Stimulated activated CD4-positive, alpha-beta T cell treated with anti-CD3 and anti-CD28 coated beads, Interleukin-1b, Interleukin-23, amount 100 ng/mL, for 1 hour (primary cell): Measurements from ENCODE around the gene LGALS13.
"Not testable (repeated sequence)": the region's sequence is repeated elsewhere in the genome, so short reads cannot be mapped to it uniquely, and the experiment has no call there.

Experiments
- DNase-seq, 2 donors: peaks; one replicate each; pipeline ENCODE4 v3.0.0-alpha.2; 2020; ENCODE audit warnings: low read depth in 2 of 2

Gene LGALS13

GRCh38 chr19:39617745-39618144 lies 15.4 kb downstream of the LGALS13 start:
- DNase-seq, result no peak

GRCh38 chr19:39623946-39624345 lies 21.6 kb downstream of the LGALS13 start:
- DNase-seq, result no peak

DNA sequence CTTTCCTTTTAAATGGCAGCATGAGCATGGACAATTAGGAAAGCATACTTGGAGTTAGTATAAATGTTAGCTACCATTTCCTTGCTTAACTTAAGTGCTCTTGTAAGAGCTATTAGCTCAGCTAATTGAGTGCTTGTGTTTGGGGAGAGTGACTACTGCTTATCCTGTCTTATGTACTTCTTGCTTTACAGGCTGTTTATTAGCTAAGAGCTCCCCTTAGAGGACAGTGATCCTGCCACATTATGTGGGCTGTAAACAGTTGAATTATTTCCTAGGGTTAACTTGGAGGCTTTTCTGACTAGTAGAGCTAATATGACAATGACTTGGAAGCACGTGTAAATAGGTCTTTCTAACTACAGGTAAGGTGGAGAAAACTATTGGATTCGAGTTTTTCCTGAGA lies 25.3 kb downstream of the LGALS13 start:
- not testable (repeated sequence) for DNase-seq

GRCh38 chr19:39631178-39631577 lies 28.9 kb downstream of the LGALS13 start:
- no peak for DNase-seq

DNA sequence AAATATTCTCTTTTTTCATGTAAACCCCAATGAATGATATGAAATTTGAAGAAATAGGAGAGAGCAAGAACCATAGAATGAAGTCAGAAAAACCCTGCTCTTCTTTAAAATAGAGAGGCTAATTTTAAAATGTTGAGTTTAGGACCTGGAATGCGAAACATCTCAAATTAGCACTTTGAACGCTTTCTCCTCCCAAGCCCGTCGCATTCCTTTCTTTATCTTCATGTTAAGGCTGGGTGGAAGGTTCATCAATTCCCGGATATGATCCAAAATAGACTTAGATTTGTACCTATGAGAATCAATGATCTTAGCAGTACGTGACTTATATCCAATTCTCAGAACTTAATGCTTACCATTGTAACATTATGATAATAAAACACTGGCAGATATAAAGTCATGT lies 29.3 kb downstream of the LGALS13 start:
- DNase-seq, result no peak

GRCh38 chr19:39637891-39638290 lies 35.6 kb downstream of the LGALS13 start:
- DNase-seq, result no peak

GRCh38 chr19:39641773-39642172 lies 39.4 kb downstream of the LGALS13 start:
- DNase-seq, result no peak

DNA sequence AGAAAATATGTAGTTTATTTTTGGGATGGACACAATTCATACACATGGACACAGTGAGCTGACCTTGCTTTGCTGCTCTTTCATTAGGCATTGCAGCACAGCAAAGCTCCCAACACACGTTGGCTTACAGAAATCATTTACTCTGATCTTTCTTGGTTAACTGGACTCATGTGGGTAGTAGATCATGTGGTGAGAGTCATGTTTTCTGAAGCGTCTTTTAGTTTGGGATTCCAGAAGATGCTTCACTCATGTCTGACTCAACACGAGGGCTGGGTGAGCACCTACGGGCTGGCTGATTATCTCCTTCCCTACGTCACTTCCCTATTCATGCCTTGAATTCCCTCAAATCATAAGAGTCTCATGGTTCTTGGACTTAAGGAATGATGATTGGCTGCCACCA lies 41.3 kb downstream of the LGALS13 start:
- no peak for DNase-seq

DNA sequence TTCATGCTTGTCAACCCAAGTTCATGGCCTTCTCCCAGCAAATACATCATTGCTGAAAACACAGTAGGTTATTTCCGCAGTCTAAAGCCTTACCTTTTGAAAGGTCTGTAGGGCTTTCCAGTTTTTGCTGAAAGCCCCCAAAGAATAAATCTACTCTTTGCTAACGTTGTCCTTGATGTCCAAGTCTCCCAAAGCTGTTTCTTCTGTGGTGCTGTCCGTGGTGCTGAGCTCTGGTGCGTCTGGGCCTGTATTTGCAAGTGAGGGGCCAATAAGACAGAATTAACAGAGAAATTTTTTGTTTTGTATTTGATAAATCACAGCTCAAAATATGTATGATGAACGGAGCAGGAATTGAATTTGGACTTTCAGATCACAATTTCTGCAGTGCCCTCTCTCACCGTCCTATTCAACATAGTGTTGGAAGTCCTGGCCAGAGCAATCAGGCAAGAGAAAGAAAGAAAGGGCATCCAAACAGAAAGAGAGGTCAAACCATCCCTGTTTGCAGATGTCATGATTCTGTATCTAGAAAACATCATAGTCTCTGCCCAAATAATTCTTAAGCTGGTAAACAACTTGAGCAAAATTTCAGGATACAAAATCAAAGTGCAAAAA lies 43.6 kb downstream of the LGALS13 start:
- no peak for DNase-seq

DNA sequence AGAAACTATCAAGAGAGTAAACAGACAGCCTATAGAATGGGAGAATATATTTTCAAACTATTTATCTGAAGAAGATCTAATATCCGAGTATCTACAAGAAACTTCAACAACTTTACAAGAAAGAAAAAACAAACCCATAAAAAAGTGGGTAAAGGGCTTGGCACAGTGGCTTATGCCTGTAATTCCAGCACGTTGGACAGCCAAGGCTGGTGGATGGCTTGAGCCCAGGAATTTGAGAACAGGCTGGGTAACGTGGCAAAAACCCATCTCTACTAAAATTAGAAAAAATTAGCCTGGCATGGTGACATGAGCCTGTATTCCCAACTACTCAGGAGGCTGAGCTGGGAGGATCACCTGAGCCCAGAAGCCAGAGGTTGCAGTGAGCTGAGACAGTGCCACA lies 45.6 kb downstream of the LGALS13 start:
- no peak for DNase-seq

DNA sequence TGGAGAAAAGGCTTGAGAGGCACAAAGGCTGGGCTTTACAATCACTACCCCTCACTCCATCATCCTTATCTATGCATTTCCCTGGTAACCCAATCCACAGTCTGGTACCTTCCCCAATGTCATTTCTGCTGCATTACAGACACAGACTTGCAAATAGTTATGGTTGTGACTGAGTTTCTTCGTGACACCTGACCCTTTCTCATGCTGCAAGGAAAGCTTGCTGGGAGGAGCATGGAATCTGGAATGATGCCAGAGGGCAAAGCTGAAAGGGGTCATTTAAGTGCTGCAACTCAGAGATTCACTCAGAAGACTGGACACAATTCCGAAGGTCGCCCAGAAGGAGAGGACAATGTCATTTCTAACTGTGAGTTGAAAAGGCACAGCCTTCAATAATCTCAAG lies 53.3 kb downstream of the LGALS13 start, which contains the start of gene LGALS16:
TSS of gene LGALS16 (plus strand) at position 301 of the 400 bp plus-strand sequence. CDS start at position 350, 49 bp downstream.
- no peak for DNase-seq
